TTC549 (cell line): ENCODE results near the gene RNF2.
A peak's percentile ranks its signal among the peaks of the same experiment; 100 is the strongest.
"Not testable (repeated sequence)": the region's sequence is repeated elsewhere in the genome, so short reads cannot be mapped to it uniquely, and the experiment has no call there.

Experiments
- FAIRE-seq: peaks from 2 replicates; lab custom pipeline; 2012; peaks lifted over from hg19 to GRCh38; lab: Jason Lieb, UNC

The RNF2 gene

DNA sequence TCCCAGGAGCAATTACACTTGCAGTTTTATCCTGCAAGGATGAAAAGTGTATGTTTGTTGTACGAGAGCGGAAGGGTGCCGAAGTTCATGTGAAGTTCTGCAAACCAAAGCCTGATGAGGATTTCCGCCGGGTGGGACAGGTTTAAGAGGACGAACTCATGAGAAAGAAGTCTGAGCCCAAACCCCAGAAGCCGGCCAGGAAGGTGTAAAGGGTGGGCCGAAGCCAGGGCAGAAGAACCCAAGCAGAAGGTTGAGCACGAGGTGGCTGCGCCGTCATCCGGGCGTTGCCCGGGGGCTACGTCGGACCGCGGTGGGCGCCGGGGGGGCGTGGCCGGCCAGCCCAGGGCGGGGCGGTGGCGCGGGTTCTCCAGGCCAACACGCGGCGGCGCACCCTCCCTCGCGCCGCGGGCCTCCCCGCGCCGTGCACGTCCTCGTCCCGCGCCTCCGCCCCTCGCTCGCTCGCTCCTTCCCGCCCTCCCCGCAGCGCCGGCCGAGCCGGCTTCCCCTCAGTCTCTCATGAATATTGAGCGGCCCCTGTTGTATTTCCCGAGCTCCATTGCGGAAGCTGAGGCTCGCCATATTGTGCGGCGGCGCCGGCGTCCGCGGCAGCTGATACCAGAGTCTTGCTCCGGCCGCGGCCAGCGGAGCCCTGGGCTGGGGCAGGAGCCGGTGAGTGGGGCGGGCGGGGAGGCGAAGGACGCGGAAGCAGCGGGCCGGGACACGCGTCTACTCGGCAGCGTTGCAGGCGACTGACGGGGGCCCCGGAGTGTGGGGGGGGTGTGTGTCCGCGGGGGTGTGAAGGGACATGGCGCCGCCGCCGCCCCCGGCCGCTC, at the start of gene RNF2:
RNF2 (plus strand) TSS at position 578 of the 833 bp plus-strand sequence. CDS start 41,996 bp downstream, outside the sequence.
- no peak for FAIRE-seq

DNA sequence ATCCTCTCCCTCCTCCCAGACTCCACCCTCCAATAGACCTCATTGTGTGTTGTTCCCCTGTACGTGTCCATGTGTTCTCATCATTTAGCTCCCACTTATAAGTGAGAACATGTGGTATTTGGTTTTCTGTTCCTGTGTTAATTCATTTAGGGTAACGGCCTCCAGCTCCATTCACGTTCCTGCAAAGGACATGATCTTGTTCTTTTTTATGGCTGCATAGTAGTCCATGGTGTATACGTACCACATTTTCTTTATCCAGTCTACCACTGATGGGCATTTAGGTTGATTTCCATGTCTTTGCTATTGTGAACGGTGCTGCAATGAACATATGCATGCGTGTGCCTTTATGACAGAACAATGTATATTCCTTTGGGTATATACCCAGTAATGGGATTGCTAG, 45.4 kb upstream of the RNF2 start:
- FAIRE-seq: not testable (repeated sequence)

DNA sequence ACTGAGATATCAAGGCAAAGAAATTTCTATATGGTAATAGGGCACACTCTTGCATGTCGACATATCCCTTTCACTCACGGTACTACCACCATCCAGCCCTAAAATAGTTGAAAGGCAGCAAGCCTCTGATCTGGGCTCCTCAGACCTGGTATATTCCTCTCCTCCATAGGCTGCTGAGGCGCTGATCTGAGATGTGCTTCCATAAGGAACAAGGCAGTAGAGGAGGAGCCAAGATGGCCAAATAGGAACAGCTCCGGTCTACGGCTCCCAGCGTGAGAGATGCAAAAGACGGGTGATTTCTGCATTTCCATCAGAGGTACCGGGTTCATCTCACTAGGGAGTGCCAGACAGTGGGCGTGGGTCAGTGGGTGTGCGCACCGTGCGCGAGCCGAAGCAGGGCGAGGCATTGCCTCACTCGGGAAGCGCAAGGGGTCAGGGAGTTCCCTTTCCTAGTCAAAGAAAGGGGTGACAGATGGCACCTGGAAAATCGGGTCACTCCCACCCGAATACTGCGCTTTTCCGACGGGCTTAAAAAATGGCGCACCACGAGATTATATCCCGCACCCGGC, 44.0 kb upstream of the RNF2 start:
- FAIRE-seq: not testable (repeated sequence)

DNA sequence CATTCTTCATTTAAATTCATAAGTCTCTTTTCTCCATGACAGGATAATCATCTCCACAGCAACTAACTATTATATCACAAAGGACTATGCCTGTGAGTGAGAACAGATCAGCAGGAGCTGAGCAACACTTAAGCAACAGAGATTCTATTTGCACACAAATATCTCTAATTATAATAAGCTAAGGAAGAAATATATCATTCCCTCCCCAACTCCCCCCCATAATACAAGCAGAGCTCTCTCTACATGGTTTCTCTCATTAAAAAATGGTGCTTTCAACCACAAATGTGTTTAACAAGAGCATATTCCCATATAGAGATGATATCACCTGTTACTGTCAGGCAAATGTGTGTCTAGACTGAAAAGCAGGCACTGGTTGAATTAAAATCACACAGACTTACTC, 36.5 kb upstream of the RNF2 start:
- FAIRE-seq: no peak

DNA sequence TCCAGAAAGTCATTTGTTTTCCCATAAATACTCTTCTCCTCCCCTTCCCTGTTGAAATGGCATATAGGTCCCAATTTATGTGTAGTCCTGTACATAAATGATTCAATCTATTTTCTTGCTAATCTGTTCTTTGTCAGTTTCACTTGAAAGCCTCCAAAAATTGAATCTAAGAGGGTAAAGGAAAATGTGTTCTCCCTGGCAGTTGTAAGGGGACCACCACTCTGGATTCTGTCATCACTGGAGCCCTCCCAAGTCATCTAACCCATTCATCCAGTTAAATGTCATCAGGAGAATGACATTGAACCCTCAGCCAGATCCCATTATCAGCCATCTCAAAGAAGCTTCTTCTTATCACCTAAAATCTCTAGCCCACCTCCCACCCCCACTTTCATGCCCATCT, 35.0 kb upstream of the RNF2 start:
- FAIRE-seq: no peak

DNA sequence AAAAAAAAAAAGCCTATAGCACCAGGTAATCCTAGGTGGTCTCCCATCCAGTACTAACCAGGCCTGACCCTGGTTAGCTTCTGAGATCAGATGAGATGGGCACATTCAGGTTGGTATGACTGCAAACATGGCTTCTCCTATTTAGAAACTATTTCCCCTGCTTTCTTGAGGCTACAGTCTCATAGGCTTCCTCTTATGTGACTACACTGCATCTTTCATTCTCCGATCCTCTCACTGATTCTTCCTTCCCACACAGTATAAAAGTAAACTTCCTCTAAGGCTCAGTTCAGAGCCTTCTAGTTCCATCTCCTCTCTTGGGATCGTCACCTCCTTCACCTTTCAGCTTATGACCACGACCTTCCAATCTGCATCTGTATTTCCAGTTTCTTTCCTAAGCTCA, 30.4 kb upstream of the RNF2 start:
- no peak for FAIRE-seq

DNA sequence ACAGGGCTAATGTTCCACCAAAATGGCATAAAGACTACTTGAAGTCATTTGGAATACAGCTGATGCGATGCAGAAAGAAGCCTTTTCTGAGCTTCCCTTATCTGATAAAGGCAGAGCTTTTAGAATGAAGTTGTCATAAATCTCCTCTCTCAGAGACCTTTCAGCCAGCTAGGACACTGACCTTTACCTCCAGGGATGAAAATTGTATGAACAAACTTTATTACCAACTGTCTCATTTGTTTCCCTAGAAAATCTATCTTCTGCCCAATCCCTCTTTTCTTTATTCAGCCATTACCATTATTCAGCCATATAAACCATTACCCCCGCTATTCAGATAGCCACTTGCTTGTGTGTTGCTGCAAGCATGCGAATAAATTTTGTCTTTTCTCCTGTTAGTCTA, 29.7 kb upstream of the RNF2 start:
- no peak for FAIRE-seq

DNA sequence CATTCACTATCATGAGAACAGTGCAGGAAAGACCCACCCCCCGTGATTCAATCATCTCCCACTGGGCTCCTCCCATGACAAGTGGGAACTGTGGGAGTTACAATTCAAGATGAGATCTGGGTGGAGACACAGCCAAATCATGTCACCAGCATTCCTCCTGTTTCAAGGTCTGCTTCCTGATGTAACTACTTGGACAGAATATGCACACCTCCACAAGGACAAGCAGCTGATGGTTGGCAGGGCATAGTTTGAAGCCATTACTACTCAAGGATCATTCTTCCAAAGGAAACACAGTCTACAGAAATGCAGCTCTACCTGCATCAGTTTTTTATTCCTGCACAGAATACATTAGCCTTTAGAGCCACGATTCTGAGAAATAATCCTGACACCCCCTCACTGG, 28.5 kb upstream of the RNF2 start:
- no peak for FAIRE-seq

DNA sequence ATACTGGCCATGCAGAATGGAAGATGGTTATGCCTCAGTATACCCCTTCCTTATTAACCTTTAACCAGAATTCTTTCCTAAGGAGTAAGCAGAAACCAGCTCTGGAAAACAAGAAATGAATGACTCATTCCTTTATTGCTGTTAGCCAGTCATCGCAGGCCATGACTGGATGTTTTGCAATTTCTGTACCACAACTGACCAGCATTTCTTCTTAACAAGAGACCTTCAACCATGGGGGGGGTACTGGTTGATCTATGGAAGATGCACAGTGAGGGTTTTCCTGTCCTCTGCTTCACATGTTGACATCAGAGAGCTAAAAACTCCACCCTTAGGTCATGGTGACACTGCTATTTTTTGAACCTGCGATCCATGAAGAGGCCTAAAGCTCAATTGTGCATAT, 28.0 kb upstream of the RNF2 start:
- FAIRE-seq: no peak

DNA sequence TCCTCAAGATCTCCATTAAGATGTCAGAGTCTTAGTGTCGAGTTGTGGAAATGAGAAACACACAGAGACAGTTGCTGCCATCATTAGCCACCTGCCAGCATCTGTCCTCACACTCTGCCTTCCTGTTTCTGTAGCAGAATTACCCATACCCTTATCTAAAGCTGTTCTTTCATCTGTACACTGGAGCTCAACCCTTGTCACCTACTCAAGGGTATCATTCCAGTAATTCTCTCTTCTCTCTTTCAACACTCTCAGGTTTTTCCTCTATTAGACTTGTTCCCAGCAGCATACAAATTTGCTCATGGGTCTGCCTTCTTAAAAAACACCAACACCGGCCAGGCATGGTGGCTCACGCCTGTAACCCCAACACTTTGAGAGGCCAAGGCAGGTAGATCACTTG, 27.4 kb upstream of the RNF2 start:
- no peak for FAIRE-seq

DNA sequence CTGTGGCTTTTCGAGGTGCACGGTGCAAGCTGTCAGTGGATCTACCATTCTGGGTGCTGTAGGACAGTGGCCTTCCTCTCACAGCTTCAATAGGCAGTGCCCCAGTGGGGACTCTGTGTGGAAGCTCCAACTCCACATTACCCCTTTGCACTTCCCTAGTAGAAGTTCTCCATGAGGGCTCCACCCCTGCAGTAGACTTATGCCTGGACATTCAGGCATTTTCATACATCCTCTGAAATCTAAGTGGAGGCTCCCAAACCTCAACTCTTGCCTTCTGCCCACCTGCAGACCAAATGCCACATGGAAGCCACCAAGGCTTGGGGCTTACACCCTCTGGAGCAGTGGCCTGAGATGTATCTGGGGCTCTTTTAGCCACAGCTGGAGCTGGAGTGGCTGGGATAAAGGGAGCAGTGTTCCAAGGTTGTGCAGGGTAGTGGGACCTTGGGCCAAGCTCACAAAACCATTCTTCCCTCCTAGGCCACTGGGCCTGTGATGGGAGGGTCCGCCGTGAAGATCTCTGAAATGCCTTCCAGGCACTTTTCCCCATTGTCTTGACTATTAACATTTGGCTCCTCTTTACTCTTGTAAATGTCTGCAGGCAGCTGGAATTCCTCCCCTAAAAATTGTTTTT, 18.0 kb upstream of the RNF2 start:
- no peak for FAIRE-seq

DNA sequence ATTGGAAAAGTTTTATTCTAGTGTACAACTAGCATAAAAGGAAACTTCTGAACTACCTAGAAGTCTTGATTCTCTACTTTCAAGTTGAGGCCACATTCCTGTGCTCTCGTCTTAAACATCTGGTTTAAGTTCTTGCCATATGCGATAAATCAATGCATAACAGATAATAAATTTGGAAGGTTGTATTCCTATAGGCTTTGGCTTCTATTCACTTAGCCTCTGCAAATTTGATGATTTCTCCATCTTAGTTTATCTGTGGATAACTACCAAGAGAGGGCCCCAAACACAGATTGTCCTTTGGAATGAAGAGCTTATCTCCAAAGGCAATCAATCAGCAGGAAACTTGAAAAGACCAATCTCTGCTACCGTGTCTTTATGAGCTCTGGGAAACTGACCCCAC, 11.7 kb upstream of the RNF2 start:
- FAIRE-seq: no peak

DNA sequence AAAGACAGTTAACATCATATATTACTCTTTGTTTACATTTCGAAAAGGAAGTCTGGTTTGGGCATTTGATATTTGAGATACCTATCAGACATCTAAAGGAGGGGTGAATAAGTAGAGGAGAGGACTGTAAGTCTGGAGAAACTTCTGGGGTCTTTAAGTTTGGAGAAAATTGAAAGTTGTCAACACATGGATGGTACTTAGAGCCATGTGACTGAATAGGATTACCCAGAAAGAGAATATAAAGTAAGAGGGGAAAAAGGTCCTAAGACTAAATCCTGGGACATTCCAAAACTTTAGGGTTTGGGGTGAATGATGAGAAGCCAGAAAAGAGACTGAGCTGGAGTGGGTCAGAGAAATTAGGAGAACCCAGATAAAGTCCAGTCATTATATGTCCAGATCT, 10.1 kb upstream of the RNF2 start:
- FAIRE-seq: no peak

DNA sequence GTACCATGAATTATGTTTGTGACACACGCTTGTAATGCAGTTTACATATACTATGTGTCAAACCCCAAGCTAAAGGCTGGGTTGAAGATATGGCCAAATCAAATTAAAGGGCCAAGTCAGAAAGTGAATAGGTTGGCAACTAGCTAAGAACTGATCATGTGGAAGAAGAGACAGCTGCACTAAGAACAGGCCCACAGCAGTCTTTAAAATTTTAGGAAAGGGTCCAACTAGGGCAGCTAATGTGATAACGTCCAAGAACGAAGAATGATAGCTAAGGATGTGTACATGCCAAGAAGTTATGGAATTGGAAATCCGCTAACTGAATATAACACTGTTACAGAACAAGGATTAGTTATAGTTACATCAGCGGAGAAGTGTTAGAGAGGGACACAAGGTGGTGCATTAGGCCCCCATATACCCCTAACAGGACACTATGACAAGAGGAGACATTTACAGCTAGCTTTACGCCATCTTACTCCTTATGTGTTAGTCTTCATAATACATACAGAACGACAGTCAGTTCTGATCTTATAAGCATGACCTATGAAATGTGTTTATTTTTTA, 6.5 kb upstream of the RNF2 start:
- FAIRE-seq: no peak

DNA sequence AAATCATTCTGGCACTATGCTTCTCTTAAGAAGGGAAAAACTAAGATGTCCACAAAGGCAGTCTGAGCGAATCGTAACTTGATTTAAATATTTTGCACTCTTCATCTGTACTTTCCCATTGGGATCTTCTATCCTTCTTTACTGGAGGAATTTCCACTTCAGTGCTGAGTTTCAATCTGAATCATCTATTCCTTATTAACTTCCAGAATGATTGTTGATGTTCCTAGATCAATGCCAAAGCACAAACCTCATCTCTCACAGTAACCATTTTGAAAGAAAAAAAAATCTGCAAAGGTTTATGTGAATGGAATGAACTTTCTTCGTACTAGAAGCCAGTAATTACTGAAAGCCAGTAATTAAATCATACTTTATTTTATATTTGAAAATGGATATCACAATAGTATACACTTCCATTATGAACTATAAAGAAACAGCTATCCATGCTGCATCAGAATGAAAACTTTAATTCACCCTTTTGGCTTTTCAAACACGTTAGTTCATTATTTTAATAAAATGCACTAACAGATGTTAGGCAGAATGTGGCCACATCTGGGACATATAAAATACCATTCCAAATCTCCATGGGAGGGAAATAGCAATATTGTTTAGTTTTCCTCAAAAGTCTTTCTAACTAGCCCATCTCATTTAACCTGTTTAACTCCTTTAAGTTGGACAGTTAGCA, 5.5 kb upstream of the RNF2 start:
- FAIRE-seq: no peak

DNA sequence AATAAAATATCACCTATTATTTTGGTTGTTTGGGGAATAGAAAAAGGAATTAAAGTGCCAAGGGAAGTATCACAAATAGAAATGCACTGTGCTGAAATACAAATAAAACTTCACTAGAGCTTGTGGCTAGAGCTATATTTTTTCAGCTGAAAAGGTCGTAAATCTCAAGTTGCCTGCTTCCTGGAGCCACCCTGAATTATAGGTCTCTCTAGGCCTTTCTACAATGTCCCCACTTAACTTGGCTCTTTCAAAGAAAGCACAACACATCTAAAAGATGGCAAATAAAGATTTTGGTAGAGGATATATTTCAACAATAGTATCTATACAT, 5.0 kb upstream of the RNF2 start:
- no peak for FAIRE-seq

DNA sequence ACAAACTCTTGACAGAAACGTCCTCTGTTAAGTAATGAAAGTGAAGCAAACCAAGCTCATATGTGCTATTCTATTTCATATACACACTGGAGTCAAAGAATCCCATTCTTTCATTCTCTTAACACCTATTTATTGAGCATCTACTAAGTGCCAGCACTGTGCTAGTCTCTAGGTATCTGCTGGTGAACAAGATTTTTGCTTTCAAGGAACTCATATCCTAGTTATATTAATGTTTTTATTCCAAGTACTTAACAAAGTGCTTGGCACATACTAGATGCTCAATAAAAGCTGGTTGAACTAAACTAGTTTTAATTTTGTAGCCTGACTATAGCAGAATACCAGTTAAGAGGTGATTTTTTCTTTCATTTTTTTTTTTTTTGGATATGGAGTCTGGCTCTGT, 3.6 kb upstream of the RNF2 start:
- FAIRE-seq: no peak

DNA sequence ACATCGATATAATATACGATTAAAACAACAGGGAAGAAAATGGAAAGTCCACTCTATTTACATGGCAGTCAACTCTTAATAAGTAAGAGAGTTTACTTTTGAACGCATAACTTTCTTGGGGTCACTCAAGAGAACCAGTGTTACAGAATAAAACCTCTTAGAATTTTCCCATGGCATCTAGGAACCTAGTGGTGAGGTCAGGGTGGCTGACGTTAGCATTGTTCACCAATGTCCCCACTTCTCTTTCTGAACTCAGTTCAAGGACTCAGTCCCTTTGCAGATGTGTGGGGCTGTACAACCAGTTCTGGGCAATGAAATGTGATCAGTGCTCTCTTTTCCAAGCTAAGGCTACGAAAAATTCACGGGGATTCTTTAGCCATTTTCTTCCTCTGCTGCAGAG, 2.6 kb upstream of the RNF2 start:
- FAIRE-seq: no peak

DNA sequence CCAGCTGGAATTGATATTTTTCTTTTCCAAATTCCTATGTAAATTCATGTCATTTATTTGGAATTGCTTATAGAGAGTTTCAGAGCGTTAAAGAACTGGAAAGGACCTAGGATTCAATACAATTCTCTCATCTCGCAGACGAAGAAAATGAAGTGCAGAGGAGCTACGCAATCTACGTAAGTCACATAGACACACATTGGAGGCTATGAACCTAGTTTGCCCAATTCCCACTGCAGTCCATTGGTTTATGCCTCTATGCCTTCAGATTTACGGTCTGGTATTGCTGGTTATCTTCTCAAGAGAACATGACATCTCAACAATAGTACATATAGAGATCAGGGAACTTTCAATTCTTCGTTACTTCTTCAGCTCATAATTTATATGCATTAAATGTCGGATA, 971 bp upstream of the RNF2 start:
- peak; percentile 56 for FAIRE-seq

DNA sequence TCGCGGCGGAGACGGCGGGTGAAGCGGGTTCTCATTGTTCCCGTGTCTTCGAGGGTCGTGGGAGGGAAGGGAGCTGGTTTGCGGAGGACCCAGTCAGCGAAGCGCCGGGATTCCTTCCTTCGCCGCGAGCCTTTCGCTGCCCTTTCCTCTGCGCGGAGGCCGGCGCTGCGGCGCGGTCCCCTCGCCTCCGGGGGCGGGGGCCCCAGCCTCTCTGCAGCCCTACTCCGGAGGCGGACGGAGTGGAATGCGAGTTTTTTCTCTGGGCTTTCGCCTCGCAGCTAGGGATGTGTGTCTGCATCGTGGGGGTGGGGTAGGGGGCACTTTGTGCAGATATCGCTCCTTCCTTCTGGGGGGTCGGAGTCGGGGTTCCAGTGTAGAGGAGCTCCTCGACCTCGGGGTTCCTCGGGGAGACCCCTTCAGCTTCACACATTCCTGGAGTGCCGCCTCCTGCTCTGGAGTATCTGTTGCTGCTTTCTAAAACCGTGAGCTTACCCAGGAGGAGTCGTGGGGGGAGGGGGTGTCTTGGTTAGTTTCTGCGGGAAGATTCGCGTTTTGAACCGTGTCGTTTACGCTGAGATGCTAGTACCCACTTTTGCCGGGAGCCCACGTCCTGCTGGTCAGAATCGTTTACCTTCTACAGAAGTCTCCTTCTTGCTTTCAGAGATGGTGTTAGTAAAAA, 595 bp downstream of the RNF2 start:
- FAIRE-seq: no peak

DNA sequence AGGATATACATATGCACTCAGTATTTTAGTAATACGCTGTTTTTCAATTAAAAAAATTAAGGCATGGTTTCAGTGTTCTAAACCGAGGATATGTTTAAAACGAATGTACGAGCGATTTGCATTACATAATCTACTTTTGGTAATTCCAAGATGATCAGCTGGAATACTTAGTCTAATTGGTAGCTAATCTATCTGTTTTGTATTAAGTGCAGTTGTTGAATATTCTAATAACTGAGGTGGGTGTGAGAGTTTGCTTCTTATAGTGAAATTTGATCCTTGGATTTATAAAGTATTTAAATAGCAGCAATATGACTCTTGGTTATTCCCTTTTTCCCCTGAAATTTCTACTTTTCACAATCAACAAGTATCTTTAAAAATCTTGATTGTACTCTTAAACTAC, 1.3 kb downstream of the RNF2 start:
- FAIRE-seq: peak; percentile 53

DNA sequence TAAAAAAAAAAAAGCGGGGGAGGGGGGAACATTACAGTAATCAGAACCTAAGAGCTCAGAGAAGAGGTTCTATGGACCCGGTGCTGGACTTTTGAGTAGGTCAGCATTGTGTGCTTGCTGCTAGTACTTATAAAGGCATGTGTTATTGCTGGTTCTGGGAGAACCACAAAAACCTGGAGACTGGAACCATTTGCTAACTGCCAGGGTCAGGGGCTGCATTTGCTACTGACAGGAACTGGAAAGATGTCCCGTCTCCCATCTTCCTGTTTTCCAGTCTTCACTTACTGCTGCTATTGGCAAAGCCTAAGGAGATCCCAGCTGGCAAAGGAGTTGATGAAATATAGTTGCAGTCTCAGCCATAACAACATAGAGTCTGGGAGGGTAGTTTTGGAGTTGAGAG, 4.3 kb downstream of the RNF2 start:
- FAIRE-seq: no peak
